Measurements from ENCODE around the gene CDK5RAP3.

The CDK5RAP3 gene

DNA sequence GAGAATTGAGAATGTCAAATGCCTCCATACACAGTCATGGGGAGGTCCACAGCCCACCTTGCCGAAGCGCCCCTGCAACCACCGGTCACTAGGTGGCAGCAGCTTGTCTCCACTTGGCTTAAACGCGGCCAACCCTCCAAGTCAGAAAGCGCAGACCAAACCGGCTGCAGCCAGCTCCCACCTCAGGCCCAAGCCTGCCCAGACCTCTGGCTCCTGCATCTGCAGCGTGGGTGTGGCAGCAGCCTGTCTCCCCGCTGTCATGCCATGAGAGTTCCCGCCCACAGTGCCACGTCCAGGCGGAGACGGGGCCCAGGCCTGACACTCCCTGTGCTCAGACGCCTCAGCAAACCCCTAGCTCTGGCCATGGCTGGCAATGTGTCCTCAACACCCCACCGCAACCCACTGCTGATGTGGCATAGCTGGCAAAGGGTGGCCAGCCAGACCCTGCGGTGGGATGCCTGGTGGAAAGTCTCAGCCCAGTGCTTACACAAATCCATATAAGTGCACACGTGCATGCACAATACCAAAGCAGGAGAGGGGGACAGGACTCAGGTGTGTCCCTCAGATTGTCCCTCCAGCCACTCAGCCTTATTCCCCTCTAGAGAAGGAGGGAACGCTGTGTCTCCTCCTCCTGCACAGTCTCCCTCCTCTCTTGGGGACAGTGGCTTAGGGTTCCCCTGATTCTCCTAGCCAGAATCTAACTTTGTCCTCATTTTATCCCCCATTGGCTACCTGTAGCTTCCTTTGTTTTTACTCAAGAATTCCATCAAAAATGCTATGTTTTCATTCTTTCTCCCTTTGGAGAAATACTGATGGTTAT lies 55.8 kb downstream of the CDK5RAP3 start:
- no peaks in the 10 kb centered on the region for H3K9me3 Mint-ChIP-seq
- ATAC-seq, result peak; percentile 39
- no peaks in the 10 kb centered on the region for H3K36me3 Mint-ChIP-seq (ENCODE audit: low read depth)
- H3K4me3 Mint-ChIP-seq, result no peak overlapping the region
- peak; percentile 85 for DNase-seq
- H3K4me1 Mint-ChIP-seq, result peaks cover 35% of the 10 kb centered on the region
- H3K27ac Mint-ChIP-seq, result no peak overlapping the region
- H3K27me3 Mint-ChIP-seq, result peaks cover 31% of the 10 kb centered on the region

- DNase-seq (no peak), ATAC-seq (no peak)
- peaks cover 32% of the 10 kb centered on the region for H3K4me1 Mint-ChIP-seq
- no peak overlapping the region for H3K4me3 Mint-ChIP-seq
- no peak overlapping the region for H3K27ac Mint-ChIP-seq
- H3K27me3 Mint-ChIP-seq, result peaks cover 27% of the 10 kb centered on the region
- H3K36me3 Mint-ChIP-seq (ENCODE audit: low read depth), result no peaks in the 10 kb centered on the region
- H3K9me3 Mint-ChIP-seq, result no peaks in the 10 kb centered on the region
Measured at GRCh38 chr17:48027322-48027981, 56.5 kb downstream of the CDK5RAP3 start.

- Mint-ChIP-seq H3K4me1 (peaks cover 26% of the 10 kb centered on the region), H3K27me3 (peaks cover 23% of the 10 kb centered on the region), H3K9me3 (no peaks in the 10 kb centered on the region), H3K4me3 (no peak overlapping the region), H3K36me3 (ENCODE audit: low read depth) (no peaks in the 10 kb centered on the region), H3K27ac (no peak overlapping the region)
- ATAC-seq (no peak), DNase-seq (no peak)
Measured at GRCh38 chr17:48028736-48029135, 57.8 kb downstream of the CDK5RAP3 start.

- H3K36me3 Mint-ChIP-seq (ENCODE audit: low read depth), result no peaks in the 10 kb centered on the region
- H3K27me3 Mint-ChIP-seq, result peaks cover 17% of the 10 kb centered on the region
- peaks cover 13% of the 10 kb centered on the region for H3K4me1 Mint-ChIP-seq
- H3K9me3 Mint-ChIP-seq, result no peaks in the 10 kb centered on the region
- DNase-seq, result no peak
- ATAC-seq, result no peak
- no peak overlapping the region for H3K4me3 Mint-ChIP-seq
- H3K27ac Mint-ChIP-seq, result no peak overlapping the region
Measured at GRCh38 chr17:48030531-48030930, 59.6 kb downstream of the CDK5RAP3 start.

Measured in activated naive CD8-positive, alpha-beta T cell treated with anti-CD3 and anti-CD28 coated beads, Interleukin-2, amount 50 U/mL, for 24 hours (primary cell).